SK-N-SH (cell line): Measurements from ENCODE around the gene SPATA31D3.
"Not testable (repeated sequence)": the region's sequence is repeated elsewhere in the genome, so short reads cannot be mapped to it uniquely, and the experiment has no call there.

Experiments
- CTCF ChIP-seq: fragments of 200-600 bp; sonication (generic); IDR thresholded peaks from 2 replicates; pipeline ENCODE4 v1.6.1; 2017; ENCODE audit warnings: antibody characterized with exemption, mild to moderate bottlenecking, moderate library complexity
- MXI1 ChIP-seq: IDR thresholded peaks from 2 replicates; pipeline ENCODE4 v1.6.1; 2012; ENCODE audit warnings: mild to moderate bottlenecking, low read depth, low read length, improper control_type of control experiment
- REST ChIP-seq: IDR thresholded peaks from 2 replicates; pipeline ENCODE4 v1.6.1; 2012; ENCODE audit warnings: mild to moderate bottlenecking, low read depth, low read length, moderate library complexity

- not testable (repeated sequence) for TF ChIP-seq CTCF, REST, MXI1
These were observed 15.0 kb upstream of the SPATA31D3 start, which contains the start of gene SPATA31D4 for GRCh38 chr9:81928305-81928704.
